Subcutaneous adipose tissue (tissue), 4 donors: Measurements from ENCODE around the gene TIMM22. TPM values are rescaled to one million over a fixed set of nuclear protein-coding genes. Genes with fewer than 3 reads are reported as not detected.

Experiments
- CTCF ChIP-seq: fragments of 450-650 bp; IDR thresholded peaks from one replicate; pipeline ENCODE4 v1.5.1; 2016; ENCODE audit warnings: low read depth, mild to moderate bottlenecking, control low read depth, antibody characterized with exemption, moderate library complexity
- total RNA-seq, 4 donors: library from RNA; depleted of rRNA; stranded (reverse); fragments of >200 nt; gene quantifications; one replicate each; pipeline ENCODE4 v1.1.0, GENCODE V29; 2016

Gene TIMM22
- total RNA-seq, 4 donors from 2014 or later: 9.9 to 11.7 (median 10.3) TPM

GRCh38 chr17:1039511-1040215 is 42.7 kb downstream of the TIMM22 start:
- no peak for TF ChIP-seq CTCF

GRCh38 chr17:1040216-1040600 is 43.3 kb downstream of the TIMM22 start:
- TF ChIP-seq CTCF: no peak

- no peak for TF ChIP-seq CTCF
Measured at GRCh38 chr17:1041746-1042145, 44.8 kb downstream of the TIMM22 start.

- no peak for TF ChIP-seq CTCF
Measured at GRCh38 chr17:1042486-1042885, 45.6 kb downstream of the TIMM22 start.

- TF ChIP-seq CTCF: no peak
Measured at GRCh38 chr17:1043601-1044251, 46.8 kb downstream of the TIMM22 start.

- no peak for TF ChIP-seq CTCF
Measured at GRCh38 chr17:1045456-1045855, 48.5 kb downstream of the TIMM22 start.

GRCh38 chr17:1047177-1047878 is 50.4 kb downstream of the TIMM22 start:
- TF ChIP-seq CTCF: no peak
